Endodermal cell (in vitro differentiated cells): ENCODE results near the gene NCS1. TPM values are rescaled to one million over a fixed set of nuclear protein-coding genes. Genes with fewer than 3 reads are reported as not detected.

Source experiments
- DNase-seq: peaks from one replicate; pipeline ENCODE4 v3.0.0-alpha.2; 2017
- H3K27ac ChIP-seq: 2 replicates; pipeline ENCODE4 v1.5.1; 2013; ENCODE audit warnings: mild to moderate bottlenecking, low read depth, low read length, moderate library complexity
- H3K27me3 ChIP-seq: 2 replicates; pipeline ENCODE4 v1.6.1; 2013; ENCODE audit warnings: mild to moderate bottlenecking, low read length, moderate library complexity; ENCODE audit not compliant: insufficient read depth, control insufficient read depth, poor library complexity, severe bottlenecking
- H3K36me3 ChIP-seq: 2 replicates; pipeline ENCODE4 v1.7.0; 2013; ENCODE audit warnings: mild to moderate bottlenecking, low read length, moderate library complexity; ENCODE audit not compliant: control insufficient read depth, insufficient read depth
- H3K4me1 ChIP-seq: one replicate; pipeline ENCODE4 v1.7.0; 2013; ENCODE audit warnings: low read length; ENCODE audit not compliant: control insufficient read depth, insufficient read depth
- H3K4me3 ChIP-seq: 2 replicates; pipeline ENCODE4 v1.5.1; 2013; ENCODE audit warnings: mild to moderate bottlenecking, low read length, moderate library complexity
- H3K9ac ChIP-seq: 2 replicates; pipeline ENCODE4 v1.6.1; 2013; ENCODE audit warnings: mild to moderate bottlenecking, low read length, moderate library complexity; ENCODE audit not compliant: poor library complexity, severe bottlenecking; ENCODE audit errors: extremely low read depth
- H3K9me3 ChIP-seq: 2 replicates; pipeline ENCODE4 v1.6.1; 2013; ENCODE audit warnings: mild to moderate bottlenecking, low read length, moderate library complexity; ENCODE audit not compliant: control insufficient read depth
- H3K27ac Mint-ChIP-seq: 2 replicates; pipeline ENCODE4 v1.8.0; 2020; ENCODE audit warnings: mixed read lengths
- H3K27me3 Mint-ChIP-seq: 2 replicates; pipeline ENCODE4 v1.8.0; 2021; ENCODE audit warnings: mild to moderate bottlenecking, mixed read lengths; ENCODE audit not compliant: insufficient read depth
- H3K36me3 Mint-ChIP-seq: 2 replicates; pipeline ENCODE4 v1.8.0; 2020; ENCODE audit warnings: low read depth, mixed read lengths
- H3K4me1 Mint-ChIP-seq: 2 replicates; pipeline ENCODE4 v1.8.0; 2020; ENCODE audit warnings: mixed read lengths
- H3K4me3 Mint-ChIP-seq: 2 replicates; pipeline ENCODE4 v1.8.0; 2020; ENCODE audit warnings: mild to moderate bottlenecking, moderate library complexity, mixed read lengths
- H3K9me3 Mint-ChIP-seq: 2 replicates; pipeline ENCODE4 v1.8.0; 2020; ENCODE audit warnings: mild to moderate bottlenecking, mixed read lengths
- CTCF ChIP-seq: fragments of 200-600 bp; sonication (generic); conservative IDR thresholded peaks from 2 replicates; pipeline ENCODE4 v1.5.0; 2021; ENCODE audit warnings: antibody characterized with exemption, mild to moderate bottlenecking
- WGBS, 2 experiments: methylation state at CpG; one replicate each; pipeline versions ENCODE4 v1.1.5 to v1.1.7; 2013; ENCODE audit warnings: missing lambda C conversion rate in 2 of 2, mixed read lengths in 1 of 2; ENCODE audit not compliant: insufficient coverage in 1 of 2, insufficient read length in 1 of 2; 5-methylcytosine and 5-hydroxymethylcytosine counted together
- total RNA-seq, 2 donors: library from RNA; stranded (reverse); fragmentation: NEBNext Ultra II Directional in 1 of 2; extraction: Animal tissue kit (Norgen Biotek cat#: 25700) in 1 of 2; gene quantifications; 2 replicates in 1 of 2; 3 replicates in 1 of 2; pipeline ENCODE4 v1.2.1, GENCODE V29; 2021

Gene NCS1
- total RNA-seq, 2 donors from 2014 or later = 40.6 to 47.7 TPM

DNA sequence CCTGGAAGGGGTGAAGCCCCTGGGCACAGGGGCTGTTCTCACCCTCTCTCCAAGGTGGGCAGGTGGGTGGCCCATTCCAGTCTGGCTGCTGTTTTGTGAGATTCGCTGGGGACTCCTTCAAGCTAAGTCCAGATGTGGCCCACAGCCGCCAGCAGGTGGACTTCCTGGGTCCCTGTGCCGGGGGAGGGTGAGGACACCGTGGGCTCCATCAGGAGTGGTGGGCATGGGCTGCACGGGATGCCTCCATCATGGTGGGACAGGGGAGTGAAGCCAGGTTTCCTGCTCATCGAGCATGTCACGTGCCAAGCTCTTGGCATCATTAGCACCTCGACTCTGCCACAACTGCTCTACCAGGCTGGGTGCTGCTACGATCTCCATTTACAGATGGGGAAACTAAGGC lies 1.8 kb downstream of the NCS1 start:
- Histone ChIP-seq H3K4me3 (peak overlapping the region; percentile 77), H3K9ac (no peak overlapping the region), H3K4me1 (peaks cover 9% of the 10 kb centered on the region), H3K9me3 (no peaks in the 10 kb centered on the region), H3K27me3 (no peaks in the 10 kb centered on the region), H3K36me3 (no peaks in the 10 kb centered on the region), H3K27ac (no peak overlapping the region)
- no peak for DNase-seq
- Mint-ChIP-seq H3K4me1 (peaks cover 12% of the 10 kb centered on the region), H3K27ac (no peak overlapping the region), H3K36me3 (no peaks in the 10 kb centered on the region), H3K27me3 (peaks cover 14% of the 10 kb centered on the region), H3K4me3 (peak overlapping the region; percentile 75), H3K9me3 (no peaks in the 10 kb centered on the region)
- 93 to 97% methylated on average over 9 of the region's 9 CpGs for WGBS, 2 experiments
- TF ChIP-seq CTCF = no peak

- no peak overlapping the region for H3K9ac ChIP-seq
- TF ChIP-seq CTCF = no peak
- no peak for DNase-seq
- no peak overlapping the region for H3K4me3 ChIP-seq
- H3K36me3 Mint-ChIP-seq = no peaks in the 10 kb centered on the region
- no peak overlapping the region for H3K27ac Mint-ChIP-seq
- peak overlapping the region; percentile 75 for H3K4me3 Mint-ChIP-seq
- no peaks in the 10 kb centered on the region for H3K9me3 Mint-ChIP-seq
- H3K27me3 ChIP-seq = no peaks in the 10 kb centered on the region
- no peaks in the 10 kb centered on the region for H3K36me3 ChIP-seq
- no peaks in the 10 kb centered on the region for H3K9me3 ChIP-seq
- H3K4me1 ChIP-seq = peaks cover 9% of the 10 kb centered on the region
- H3K4me1 Mint-ChIP-seq = peaks cover 12% of the 10 kb centered on the region
- H3K27me3 Mint-ChIP-seq = peaks cover 10% of the 10 kb centered on the region
- WGBS, 2 experiments = 89 to 95% methylated on average over 5 to 8 of the region's 8 CpGs
- H3K27ac ChIP-seq = no peak overlapping the region
These were observed 2.7 kb downstream of the NCS1 start for GRCh38 chr9:130174920-130175321.

DNA sequence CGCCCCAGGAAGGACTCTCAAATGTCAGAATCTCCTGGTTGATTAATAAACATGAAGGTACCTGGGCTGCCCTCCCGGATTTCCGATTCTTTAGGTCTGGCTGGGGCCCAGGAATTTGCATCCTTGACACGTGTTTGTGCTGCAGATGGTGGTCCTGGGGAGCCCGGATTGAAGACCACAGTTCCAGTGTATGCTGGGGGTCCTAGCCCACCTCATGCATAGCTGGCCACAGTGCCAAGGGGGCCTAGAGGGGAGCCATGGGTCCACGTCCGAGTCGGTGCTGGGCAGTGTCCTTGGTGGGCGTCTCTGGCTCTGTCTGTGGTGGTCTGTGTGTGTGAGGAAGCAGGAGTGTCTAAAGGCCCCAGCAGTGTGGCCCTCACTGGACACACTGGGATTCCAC lies 3.2 kb downstream of the NCS1 start:
- Mint-ChIP-seq H3K9me3 (no peaks in the 10 kb centered on the region), H3K4me1 (peaks cover 12% of the 10 kb centered on the region), H3K36me3 (no peaks in the 10 kb centered on the region), H3K4me3 (no peak overlapping the region), H3K27ac (no peak overlapping the region), H3K27me3 (peaks cover 8% of the 10 kb centered on the region)
- Histone ChIP-seq H3K9ac (no peak overlapping the region), H3K27me3 (no peaks in the 10 kb centered on the region), H3K27ac (no peak overlapping the region), H3K4me3 (no peak overlapping the region), H3K4me1 (peaks cover 9% of the 10 kb centered on the region), H3K9me3 (no peaks in the 10 kb centered on the region), H3K36me3 (peaks cover 2% of the 10 kb centered on the region)
- DNase-seq = no peak
- no peak for TF ChIP-seq CTCF
- WGBS, 2 experiments = 90% methylated on average over 5 to 9 of the region's 9 CpGs
